Non-pigmented ciliary epithelial cell (primary cell): ENCODE data around the gene SYK.
"Not testable (repeated sequence)": the region's sequence is repeated elsewhere in the genome, so short reads cannot be mapped to it uniquely, and the experiment has no call there.

Source experiments
- DNase-seq: peaks from one replicate; pipeline ENCODE4 v3.0.0-alpha.2; 2010; ENCODE audit warnings: low read depth

The SYK gene

DNA sequence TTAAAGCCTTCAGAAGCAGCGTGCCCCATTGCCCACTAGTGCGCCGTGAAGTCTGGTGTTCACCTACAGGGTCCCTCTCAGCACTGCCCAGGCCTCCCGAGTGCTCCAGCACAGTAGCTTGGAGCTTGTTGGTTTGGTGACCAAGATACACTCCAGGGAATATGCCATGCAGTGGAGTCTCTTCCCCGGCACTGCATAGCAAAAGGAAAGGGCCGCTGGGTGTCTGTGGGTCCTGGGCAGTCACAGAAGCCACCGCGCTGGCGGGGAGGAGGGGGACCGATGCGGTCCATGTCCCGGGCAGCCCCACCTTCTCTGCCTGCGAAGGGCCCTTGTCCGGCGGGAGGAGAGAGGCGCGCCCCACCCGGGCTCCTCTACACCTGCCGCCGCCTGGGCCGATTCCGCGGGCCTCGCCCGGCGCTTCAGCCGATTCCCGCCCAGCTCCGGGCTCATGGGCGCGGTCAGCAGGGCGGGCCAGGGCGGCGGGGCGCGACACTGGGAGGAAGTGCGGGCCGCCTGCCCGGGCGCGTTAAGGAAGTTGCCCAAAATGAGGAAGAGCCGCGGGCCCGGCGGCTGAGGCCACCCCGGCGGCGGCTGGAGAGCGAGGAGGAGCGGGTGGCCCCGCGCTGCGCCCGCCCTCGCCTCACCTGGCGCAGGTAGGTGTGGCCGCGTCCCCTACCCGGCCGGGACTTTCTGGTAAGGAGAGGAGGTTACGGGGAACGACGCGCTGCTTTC is at the start of gene SYK:
SYK (plus strand) TSS at position 579 of the 732 bp plus-strand sequence. CDS start 42,080 bp downstream, outside the sequence.
- no peak for DNase-seq

DNA sequence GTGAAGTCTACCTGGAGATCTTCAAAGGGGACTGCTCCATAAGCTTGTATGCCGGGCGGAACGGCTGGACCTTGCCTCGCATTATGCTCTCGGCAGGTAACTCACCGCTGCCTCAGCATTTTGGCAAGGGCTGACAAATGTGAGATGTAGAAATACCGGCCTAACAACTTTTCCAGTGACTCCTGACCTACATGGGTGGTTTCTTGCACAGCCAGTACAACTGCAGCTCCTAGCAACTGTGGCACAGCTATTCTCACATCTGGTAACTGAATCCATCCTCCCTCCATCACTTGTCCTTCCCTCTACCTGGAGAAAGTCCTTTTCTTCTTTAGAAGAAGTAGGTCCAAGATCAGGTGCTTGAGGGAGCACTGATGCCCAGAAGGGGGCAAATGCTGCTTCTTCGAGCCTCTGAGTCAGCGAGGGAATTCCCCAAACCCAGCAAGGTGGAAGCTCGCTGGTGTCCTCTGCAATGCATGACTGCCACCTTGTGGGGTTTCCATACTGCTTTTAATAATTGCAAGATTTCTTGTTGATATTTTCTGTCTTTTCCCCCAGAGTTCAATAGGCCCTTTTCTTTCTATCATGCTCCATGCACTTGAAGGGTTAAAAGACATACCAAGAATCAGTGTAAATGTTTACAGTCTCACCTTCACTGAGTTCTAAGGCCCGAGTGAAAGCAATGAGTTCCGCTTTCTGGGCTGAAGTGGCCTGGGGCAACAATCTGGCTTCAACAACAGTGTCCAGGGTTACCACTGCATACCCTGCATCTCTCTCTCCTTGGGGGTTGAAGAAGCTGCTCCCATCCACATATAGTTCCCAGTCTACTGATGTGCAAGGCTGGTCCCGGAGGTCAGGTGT is 45.9 kb upstream of the SYK start:
- DNase-seq: peak; percentile 28

DNA sequence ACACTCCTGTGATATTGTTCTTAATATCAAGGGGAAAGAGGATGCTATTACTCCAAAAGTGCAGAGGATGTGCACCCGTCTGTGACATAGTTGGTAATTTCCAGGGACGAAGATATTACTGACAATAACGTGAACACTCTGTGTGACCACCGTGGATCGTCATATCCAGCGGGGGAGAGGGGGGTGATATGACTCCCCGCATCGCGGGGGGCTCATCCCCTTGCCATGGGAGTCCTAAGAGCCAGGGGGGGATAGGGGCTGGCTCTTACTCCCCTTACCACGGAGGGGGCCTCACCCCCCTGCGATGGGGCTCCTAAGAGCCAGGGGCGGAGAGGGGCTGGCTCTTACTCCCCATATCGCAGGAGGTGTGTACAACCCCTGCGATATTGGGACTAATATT is 41.0 kb upstream of the SYK start:
- not testable (repeated sequence) for DNase-seq

DNA sequence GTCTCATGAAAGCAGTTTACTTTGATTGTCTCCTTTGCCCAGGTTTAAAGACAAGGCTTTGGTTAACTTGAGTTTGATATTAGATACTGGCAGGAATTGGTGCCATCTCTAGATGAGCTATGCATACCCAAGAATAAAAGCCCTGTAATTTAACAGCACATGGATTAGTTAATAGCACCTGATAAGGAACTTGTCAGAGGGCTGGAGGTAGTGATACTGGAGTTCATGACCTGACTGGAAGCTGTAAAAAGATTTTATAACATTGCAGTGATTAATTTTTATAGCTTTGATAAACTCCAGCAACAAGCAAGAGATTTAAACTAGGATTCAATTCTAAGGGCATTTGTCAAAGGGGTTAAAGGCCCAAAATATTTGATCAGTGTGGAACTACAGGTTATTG is 34.9 kb upstream of the SYK start:
- no peak for DNase-seq

DNA sequence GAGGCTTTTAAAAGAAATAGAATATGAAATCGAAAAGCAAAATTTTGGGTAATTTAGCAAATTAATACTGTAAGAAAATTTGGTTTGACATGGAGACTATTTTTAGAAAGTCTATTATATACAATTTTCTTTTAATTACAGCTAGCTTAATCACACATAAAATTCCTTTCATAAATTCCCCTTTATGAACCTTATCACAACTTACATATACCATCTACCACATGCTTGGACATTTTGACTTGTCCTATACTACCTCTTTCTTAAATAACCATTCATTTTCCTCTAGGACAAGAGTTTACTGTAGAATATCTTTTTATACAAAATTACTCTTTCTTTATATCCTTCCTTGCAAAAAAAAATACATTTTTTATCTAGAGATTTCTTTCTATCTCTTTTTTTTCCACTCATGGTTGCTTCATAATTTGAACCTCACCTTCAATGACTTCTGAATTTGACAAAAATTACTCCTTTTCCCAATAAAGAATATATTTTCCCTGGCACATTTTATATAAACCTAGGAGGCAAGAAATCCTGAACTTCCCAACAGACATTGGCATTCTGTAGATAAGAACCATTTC is 34.0 kb upstream of the SYK start:
- DNase-seq: no peak

DNA sequence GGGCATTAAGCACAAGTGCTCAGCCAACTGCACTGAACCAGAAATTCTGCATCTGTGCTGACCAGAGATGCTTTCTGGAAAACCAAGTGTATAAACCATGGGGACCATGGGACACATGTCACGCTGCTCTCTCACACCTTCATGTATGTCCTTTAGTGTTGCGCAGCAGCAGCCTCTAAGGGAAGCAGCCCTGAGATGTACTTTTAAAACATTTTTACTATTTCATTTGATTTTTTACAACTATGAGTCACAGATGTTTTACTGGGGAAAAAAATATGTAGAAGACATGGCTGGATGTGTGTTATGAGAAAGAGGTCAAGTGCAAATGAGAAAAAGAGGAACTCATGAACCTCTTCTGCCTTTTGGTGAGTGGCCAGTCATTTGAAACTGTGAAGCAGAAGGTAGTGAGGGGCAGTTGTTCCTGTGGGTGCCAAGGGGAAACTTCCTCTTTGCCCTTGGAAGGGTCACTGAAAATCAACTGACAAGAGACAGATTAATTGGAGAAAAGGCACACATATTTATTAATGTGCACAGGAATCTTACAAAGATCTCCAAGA is 31.4 kb upstream of the SYK start:
- no peak for DNase-seq

DNA sequence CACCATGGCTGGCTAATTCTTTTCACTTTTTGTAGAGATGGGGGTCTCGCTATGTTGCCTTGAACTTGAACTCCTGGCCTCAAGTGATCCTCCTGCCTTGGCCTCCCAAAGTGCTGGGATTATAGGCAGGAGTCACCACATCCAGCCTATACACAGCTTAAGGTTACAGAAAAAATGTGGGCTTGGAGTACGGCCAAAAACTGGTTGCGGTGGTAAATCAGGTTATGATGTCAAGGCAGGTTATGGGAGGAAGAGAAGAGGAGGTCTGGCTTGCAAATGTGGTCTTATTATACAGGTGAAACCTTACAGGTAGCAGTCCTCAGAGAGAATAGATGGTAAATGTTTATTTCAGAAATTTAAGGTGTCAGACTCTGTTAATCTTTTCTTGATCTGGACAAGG is 30.7 kb upstream of the SYK start:
- DNase-seq: no peak

DNA sequence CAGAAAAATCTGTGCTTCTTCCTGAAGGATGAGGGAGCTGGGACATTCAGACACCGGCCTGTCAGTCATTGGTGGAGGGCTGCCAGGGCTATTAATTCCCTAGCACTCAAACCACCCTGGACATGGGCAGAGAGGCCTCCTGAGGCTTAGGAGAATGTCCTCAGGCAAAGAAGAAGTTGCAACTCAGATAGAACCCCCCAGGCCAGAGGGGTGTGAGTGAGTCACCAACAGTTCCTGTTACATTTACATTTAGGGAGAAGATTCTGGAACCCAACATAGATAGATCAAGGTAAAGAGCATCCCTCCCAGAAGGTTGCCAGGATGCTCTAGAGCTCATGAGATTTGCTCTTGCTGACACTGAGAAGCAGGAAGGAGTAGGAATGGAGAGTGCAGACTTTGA is 29.2 kb upstream of the SYK start:
- no peak for DNase-seq

DNA sequence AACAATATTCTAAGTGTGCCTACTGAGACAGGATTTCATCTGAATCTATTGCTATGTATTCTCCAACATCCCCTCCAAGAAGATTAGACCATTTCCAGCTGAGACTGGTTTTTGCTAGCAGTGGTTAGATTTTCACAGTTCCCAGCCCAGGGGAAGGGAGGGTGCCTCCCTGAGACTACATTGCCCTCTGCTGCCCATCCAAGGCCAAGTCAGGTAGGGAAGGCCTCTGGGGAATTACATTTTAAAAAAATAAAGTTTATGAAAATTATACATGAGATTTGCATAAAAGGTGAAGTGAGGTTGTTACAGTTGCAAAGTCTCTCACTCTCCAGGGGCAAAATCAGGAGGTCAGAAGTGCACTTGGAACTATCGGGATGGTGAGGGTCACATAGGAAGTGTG is 28.0 kb upstream of the SYK start:
- DNase-seq: no peak

DNA sequence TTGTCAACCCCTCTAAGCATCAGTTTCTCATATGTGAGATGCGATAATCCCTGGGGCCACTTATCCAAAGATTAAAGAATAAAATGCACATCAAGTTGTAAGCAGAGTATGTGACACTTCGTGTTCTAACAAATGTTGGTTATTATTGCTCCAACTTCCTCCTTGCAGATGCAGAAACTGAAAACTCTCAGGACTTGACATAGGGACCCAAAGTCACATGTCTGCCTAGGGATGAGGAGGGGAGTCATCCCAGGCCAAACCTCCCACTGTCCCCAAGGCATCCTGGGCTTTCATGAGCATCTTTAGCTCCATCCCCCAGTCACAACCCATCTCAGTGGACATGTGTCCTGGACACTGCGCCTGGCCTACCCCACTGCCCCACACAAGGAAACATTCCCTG is 27.5 kb upstream of the SYK start:
- no peak for DNase-seq

DNA sequence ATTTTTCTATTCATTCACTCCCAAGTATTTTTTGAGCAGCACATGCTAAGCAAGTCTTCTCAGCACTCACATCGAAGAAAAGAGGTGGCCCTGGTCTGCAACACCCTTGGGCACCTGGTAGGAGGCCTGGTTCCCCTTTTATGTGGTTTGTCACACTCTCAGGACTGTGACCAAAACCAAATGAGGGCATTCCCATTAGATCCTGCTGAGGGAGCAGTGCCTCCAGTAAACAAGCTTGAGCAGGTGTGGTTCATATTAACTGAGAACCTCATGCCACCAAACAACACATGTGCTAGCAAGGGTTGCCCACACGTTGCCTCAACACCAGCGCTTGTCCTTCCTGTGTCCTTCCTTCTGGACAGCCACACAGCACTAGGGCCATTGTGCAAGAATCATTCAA is 26.9 kb upstream of the SYK start:
- no peak for DNase-seq

DNA sequence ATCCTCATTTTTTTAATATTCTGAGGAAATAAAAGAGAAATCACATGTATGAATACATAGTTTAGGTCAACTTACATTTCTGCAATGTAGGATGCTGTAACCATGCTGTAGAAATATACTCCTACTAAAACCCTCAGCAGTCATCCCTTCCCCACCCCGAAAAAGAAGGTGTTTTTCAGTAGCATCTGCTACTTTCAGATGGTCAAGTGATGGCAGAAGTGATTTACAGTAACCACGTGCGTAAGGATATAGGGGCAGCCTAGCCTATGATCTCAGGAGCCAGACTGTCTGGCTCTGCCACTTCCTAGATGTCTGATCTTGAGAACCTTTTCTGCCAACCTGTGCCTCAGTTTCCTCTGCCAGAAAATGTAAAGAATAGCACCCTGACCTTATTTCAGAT is 26.0 kb upstream of the SYK start:
- no peak for DNase-seq

DNA sequence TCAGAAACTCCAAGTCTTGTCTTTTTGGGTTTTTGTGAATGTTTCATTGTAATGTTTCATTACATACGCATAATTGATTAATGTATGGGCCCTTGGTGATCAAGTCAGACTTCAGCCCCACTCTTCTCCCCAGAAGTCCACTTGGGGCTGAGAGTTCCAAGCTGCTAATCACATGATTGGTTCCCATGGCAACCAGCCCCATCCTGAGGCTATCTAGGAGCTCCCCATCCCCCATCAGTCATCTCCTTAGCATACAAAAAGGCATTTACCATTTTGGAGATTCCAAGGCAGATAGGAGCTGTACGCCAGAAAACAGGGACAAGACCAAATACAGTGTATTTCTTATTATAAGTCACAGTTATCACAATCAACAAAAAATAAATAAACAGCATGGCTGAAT is 22.9 kb upstream of the SYK start:
- no peak for DNase-seq

DNA sequence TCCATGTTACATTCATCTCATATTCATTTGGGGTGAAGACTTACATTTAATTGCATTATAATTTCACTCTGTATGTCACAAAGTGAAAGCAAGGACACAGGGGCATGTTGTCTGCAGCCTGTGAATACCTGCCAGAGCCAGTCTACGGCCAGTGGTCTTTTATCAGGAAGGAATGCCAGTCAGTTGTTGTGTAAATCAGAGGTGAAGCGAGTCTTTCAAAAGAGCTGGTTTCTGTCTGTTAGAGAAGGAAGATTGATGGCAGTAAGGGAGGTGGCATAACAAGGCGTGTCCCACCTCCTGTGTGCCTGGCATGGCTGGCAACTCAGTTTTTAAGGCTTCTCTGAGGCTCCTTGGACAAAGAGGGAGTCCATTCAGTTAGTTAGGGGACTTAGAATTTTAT is 18.1 kb upstream of the SYK start:
- DNase-seq: no peak

DNA sequence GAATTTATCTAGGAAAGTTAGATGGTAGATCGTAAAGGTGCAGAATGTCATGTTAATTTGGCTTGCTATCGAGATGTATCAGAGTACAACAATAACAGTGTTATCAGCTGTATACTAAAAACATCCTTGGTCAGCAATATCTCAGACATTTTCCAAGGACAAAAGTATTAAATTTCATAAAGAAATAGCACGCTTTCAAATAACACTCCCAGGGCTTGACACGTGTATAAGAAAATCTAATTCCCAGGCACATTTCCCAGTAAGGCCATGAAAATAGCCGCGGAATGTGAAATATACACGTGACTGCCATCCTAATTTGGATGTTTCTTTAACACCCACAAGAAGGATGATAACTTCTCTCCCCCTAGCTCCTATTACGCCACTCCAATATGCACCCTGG is 17.7 kb upstream of the SYK start:
- no peak for DNase-seq

DNA sequence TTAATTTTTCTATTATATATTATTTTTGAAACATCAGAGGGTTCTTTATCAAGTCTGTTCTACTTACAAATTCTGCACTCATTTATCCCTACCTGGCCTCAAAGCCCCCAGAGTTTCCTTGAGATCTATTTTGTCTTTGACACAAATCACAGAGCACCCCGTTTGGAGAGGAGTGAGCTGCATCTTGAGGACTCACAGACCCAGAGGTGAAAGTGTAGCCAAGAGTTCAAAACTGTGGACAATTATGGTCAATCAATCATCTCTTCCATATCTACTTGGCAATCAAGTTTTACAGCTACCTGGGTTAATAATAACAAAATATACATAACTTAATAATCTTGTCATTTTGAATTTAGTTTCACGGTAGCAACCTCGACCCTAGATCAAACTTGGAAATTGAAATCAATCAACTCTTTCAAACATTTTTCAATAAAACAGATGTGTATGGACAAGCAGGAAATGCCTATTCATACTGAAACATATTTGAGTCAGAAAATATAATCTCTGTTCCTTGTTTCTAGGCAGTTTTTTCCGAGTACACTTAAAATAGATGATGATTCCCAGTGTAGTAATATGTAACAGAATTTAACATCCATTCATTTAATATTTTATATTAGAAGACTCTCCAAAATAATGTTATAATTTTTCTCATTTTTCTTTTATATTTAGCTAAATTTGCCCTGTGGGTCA is 13.7 kb upstream of the SYK start:
- no peak for DNase-seq

DNA sequence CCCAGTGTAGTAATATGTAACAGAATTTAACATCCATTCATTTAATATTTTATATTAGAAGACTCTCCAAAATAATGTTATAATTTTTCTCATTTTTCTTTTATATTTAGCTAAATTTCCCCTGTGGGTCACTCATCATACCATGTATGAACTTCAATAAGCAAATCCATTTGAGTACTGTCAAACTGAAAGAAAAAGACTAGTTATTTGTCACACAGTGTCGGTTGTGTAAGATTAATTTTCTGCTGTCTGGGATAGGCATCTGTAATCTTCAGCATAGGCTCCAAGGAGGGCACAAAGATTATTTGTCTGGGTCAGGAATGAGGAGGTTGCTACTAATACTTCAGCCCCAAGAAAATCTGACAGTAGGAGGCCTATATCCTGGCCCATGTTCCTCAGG is 13.1 kb upstream of the SYK start:
- DNase-seq: not testable (repeated sequence)

DNA sequence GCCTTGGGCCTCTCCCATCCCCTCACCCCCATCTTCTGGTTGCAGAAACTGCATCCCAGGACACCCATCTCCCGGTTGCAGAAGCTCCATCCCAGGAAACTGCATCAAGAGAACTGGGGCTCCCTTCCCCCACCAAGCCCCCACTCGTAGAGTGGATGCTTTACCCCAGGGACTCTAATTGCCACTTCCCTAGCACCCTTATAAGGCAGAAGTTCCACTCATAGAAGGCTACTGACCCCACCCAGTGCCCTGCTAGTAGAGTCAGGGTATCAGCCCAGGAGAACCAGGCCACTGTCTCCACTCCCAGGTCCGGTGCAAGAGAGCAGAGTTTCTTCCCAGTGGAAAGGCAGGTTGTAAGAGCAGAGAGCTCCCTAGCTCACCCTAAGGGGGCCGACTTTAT is 12.2 kb upstream of the SYK start:
- no peak for DNase-seq

DNA sequence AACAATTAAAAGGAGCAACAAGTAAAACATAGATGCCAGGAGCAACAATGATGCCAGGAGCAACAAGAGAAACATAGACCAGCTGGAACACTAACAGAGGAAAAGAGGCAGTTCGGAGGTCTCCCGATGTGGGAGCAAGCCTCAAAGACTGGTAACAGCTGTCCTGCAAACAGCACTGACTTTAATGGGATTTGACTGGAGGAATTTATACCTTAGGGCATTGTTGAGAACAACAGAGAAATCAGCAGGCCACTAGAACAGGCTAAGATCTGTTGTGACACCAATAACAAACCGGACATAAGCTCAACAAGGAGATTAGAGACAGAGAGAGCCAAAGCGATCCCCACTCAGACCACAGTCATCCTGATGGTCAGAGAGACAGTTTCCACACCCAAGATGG is 11.8 kb upstream of the SYK start:
- no peak for DNase-seq

DNA sequence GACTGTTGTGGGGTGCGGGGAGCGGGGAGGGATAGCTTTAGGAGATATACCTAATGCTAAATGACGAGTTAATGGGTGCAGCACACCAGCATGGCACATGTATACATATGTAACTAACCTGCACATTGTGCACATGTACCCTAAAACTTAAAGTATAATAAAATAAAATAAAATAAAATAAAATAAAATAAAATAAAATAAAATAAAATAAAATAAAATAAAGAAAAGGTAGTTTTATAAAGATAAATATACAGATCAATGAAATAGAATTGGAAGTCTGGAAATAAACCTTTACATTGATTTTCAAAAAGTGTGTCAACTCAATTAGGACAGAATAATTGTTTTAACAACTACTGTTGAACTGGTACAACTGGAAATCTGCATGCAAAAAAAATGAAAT is 8.6 kb upstream of the SYK start:
- DNase-seq: not testable (repeated sequence)

DNA sequence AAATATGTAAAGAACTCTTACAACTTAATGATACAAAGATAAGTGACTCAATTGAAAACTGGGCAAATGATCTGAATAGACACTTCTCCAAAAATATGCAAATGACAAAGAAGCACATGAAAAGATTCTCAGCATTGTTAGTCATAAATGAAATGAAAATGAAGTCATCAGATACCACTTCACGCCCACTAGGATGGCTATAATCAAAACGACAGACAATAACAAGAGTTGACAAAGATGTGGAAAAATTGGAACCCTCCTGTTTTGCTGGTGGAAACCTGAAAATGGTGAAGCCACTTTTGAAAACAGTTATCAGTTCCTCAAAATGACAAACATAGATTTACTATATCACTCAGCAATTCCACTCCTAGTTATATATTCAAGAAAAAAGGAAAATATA is 7.9 kb upstream of the SYK start:
- no peak for DNase-seq

DNA sequence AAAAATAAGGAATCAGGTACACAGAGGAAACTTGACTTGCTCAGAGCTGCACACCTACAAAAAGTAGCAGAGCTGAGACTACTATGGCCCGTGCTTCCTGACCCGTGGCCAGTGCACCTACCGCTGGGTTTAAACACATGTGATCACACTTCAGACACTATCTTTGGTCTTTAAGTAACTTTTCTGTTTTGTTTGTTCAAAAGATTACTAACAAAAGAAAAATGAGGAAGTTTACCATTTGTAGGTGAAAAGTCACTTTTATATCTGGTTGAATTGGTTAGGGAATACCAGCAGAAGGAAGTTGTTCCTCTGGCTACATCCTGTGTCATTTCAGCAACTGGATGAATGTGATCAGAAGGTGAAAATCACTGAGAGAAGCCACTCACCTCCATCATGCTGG is 6.5 kb upstream of the SYK start:
- no peak for DNase-seq
